HEK293 (cell line): Measurements from ENCODE around the gene MAD2L1BP.
A peak's percentile ranks its signal among the peaks of the same experiment; 100 is the strongest.

Experiments
- CTCF ChIA-PET: fragments of 350-600 bp; formaldehyde crosslinking; extraction: SDS; loops from one replicate; lab custom pipeline; 2021; ENCODE audit warnings: antibody characterized with exemption; lab: Yijun Ruan, JAX
- POLR2A ChIA-PET: fragments of 300-600 bp; formaldehyde crosslinking; extraction: SDS; loops from one replicate; lab custom pipeline; 2020; ENCODE audit warnings: antibody characterized with exemption, inconsistent platforms; lab: Yijun Ruan, JAX
- H3K27ac ChIP-seq: fragments of 200-500 bp; sonication (Bioruptor generic); 2 replicates; pipeline ENCODE4 v1.5.1; 2014; ENCODE audit warnings: low read depth, low read length, control low read depth, inconsistent platforms; ENCODE audit errors: extremely low read depth
- H3K36me3 ChIP-seq, 2 experiments: fragments of 200-500 bp in 1 of 2; sonication (Bioruptor generic) in 1 of 2; 1 replicate in 1 of 2; 2 replicates in 1 of 2; pipeline ENCODE4 v1.5.1; 2014 to 2017; ENCODE audit warnings: inconsistent platforms in 2 of 2, low read length in 2 of 2; ENCODE audit not compliant: control insufficient read depth in 2 of 2, insufficient read depth in 1 of 2
- H3K4me1 ChIP-seq: fragments of 200-500 bp; sonication (Bioruptor generic); 2 replicates; pipeline ENCODE4 v1.5.1; 2014; ENCODE audit warnings: mild to moderate bottlenecking, low read length, inconsistent platforms; ENCODE audit not compliant: control insufficient read depth, insufficient read depth
- H3K4me3 ChIP-seq: 2 replicates; pipeline ENCODE4 v1.5.1; 2011; ENCODE audit warnings: low read depth, mild to moderate bottlenecking, control low read depth, low read length, moderate library complexity
- H3K9me3 ChIP-seq: fragments of 200-500 bp; sonication (Bioruptor generic); 2 replicates; pipeline ENCODE4 v1.5.1; 2014; ENCODE audit warnings: low read depth, low read length, inconsistent platforms; ENCODE audit not compliant: control insufficient read depth, insufficient read depth
- GLI2 ChIP-seq: fragments of 450-650 bp; formaldehyde crosslinking; IDR thresholded peaks from 2 replicates; pipeline ENCODE4; 2017; ENCODE audit warnings: missing biosample characterization, missing genetic modification characterization, low read depth, borderline replicate concordance
- MYNN ChIP-seq: fragments of 450-650 bp; formaldehyde crosslinking; IDR thresholded peaks from 2 replicates; pipeline ENCODE4 v1.5.1; 2016; ENCODE audit warnings: missing biosample characterization, missing genetic modification characterization, borderline replicate concordance
- OVOL3 ChIP-seq: fragments of 450-650 bp; formaldehyde crosslinking; IDR thresholded peaks from 2 replicates; pipeline ENCODE4 v1.5.1; 2016; ENCODE audit warnings: missing biosample characterization, missing genetic modification characterization
- PATZ1 ChIP-seq: fragments of 450-650 bp; formaldehyde crosslinking; IDR thresholded peaks from 2 replicates; pipeline ENCODE4 v1.5.1; 2016; ENCODE audit warnings: missing biosample characterization, missing genetic modification characterization
- PRDM6 ChIP-seq: fragments of 450-650 bp; formaldehyde crosslinking; IDR thresholded peaks from 2 replicates; pipeline ENCODE4 v1.5.1; 2017; ENCODE audit warnings: missing biosample characterization, missing genetic modification characterization
- SP2 ChIP-seq: fragments of 450-650 bp; formaldehyde crosslinking; IDR thresholded peaks from 2 replicates; pipeline ENCODE4 v1.5.1; 2016; ENCODE audit warnings: missing biosample characterization, missing genetic modification characterization
- SP7 ChIP-seq: fragments of 450-650 bp; formaldehyde crosslinking; IDR thresholded peaks from 2 replicates; pipeline ENCODE4 v1.5.1; 2016; ENCODE audit warnings: missing biosample characterization, missing genetic modification characterization
- TSHZ1 ChIP-seq: fragments of 450-650 bp; formaldehyde crosslinking; IDR thresholded peaks from 2 replicates; pipeline ENCODE4 v1.5.1; 2016; ENCODE audit warnings: missing biosample characterization, missing genetic modification characterization, borderline replicate concordance
- WT1 ChIP-seq: fragments of 450-650 bp; formaldehyde crosslinking; IDR thresholded peaks from 2 replicates; pipeline ENCODE4 v1.5.1; 2016; ENCODE audit warnings: missing biosample characterization, missing genetic modification characterization
- YY1 ChIP-seq: fragments of 450-650 bp; formaldehyde crosslinking; IDR thresholded peaks from 2 replicates; pipeline ENCODE4 v1.5.1; 2018; ENCODE audit warnings: missing biosample characterization, missing genetic modification characterization
- ZBTB20 ChIP-seq: fragments of 450-650 bp; formaldehyde crosslinking; IDR thresholded peaks from 2 replicates; pipeline ENCODE4 v1.5.1; 2016; ENCODE audit warnings: missing biosample characterization, missing genetic modification characterization
- ZEB2 ChIP-seq: fragments of 450-650 bp; formaldehyde crosslinking; IDR thresholded peaks from 2 replicates; pipeline ENCODE4 v1.5.1; 2016; ENCODE audit warnings: missing biosample characterization, missing genetic modification characterization
- ZFP3 ChIP-seq: fragments of 450-650 bp; formaldehyde crosslinking; IDR thresholded peaks from 2 replicates; pipeline ENCODE4 v1.5.1; 2016; ENCODE audit warnings: low read depth, missing biosample characterization, missing genetic modification characterization
- ZFP69B ChIP-seq: fragments of 450-650 bp; formaldehyde crosslinking; IDR thresholded peaks from 2 replicates; pipeline ENCODE4 v1.5.1; 2016; ENCODE audit warnings: missing biosample characterization, missing genetic modification characterization
- ZNF324 ChIP-seq: fragments of 450-650 bp; formaldehyde crosslinking; IDR thresholded peaks from 2 replicates; pipeline ENCODE4 v1.5.1; 2016; ENCODE audit warnings: missing biosample characterization, missing genetic modification characterization
- ZNF488 ChIP-seq: fragments of 450-650 bp; formaldehyde crosslinking; IDR thresholded peaks from 2 replicates; pipeline ENCODE4 v1.5.1; 2016; ENCODE audit warnings: missing biosample characterization, missing genetic modification characterization
- ZNF621 ChIP-seq: fragments of 450-650 bp; formaldehyde crosslinking; IDR thresholded peaks from 2 replicates; pipeline ENCODE4 v1.5.1; 2017; ENCODE audit warnings: missing biosample characterization, missing genetic modification characterization
- ZNF776 ChIP-seq: fragments of 450-650 bp; formaldehyde crosslinking; IDR thresholded peaks from 2 replicates; pipeline ENCODE4 v1.5.0; 2017; ENCODE audit warnings: missing biosample characterization, missing genetic modification characterization, borderline replicate concordance
- ZNF843 ChIP-seq: fragments of 450-650 bp; formaldehyde crosslinking; IDR thresholded peaks from 2 replicates; pipeline ENCODE4 v1.5.1; 2016; ENCODE audit warnings: missing biosample characterization, missing genetic modification characterization
- ZSCAN23 ChIP-seq: fragments of 450-650 bp; formaldehyde crosslinking; IDR thresholded peaks from 2 replicates; pipeline ENCODE4 v1.5.1; 2016; ENCODE audit warnings: missing biosample characterization, missing genetic modification characterization
- TF ChIP-seq, protein P1 (sequence below): fragments of 450-650 bp; formaldehyde crosslinking; IDR thresholded peaks from 2 replicates; pipeline ENCODE4 v1.5.1; 2016; ENCODE audit warnings: missing biosample characterization, missing genetic modification characterization
- TF ChIP-seq, protein P2 (sequence below): fragments of 450-650 bp; formaldehyde crosslinking; IDR thresholded peaks from 2 replicates; pipeline ENCODE4 v1.5.1; 2017; ENCODE audit warnings: missing biosample characterization, missing genetic modification characterization

MAD2L1BP gene

DNA sequence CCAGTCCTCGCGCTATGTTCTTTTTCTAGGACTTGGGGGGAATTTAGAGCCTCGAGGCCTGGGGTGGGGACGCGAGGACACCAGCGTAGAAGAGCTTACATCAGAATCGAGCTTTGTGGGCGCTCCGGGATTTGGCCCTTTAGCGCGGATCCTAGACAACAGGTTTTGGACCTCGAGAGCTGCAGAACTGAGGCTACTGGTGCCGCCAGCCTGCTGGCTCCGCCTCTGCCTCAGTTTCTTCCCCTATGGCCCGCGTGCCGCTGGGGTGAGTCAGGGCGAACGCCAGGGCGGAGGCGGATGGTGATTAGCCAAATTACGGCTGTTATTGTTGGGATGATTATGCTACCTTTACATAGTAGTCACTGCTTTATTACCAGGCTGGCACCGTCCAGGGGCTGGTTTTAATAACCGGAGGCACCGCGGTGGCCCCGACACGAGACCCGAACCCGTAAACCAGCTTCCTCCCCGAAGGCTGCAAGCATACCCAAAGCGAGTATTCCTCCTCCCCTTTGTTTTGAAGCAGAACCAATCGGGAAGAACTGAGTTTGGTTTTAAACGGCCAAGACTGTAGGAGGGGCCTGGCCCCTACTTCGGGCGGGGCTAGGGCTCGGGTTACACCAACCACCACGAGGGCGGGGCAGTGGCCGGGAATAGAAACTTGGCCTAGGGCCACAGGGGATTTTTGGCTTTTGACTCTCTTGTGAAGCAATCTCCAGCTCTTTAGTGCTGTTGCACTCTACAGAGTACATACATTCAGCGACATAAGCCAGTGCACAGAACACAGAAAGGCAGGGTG lies 5.9 kb upstream of the MAD2L1BP start:
- POLR2A ChIA-PET: interaction anchor here (0.5 to 4.2 kb wide), 41 partner anchors 8 to 758 kb away, joined by 3 to 40 read pairs (median 5); partner anchors contain the start of genes AARS2, CNPY3, HSP90AB1 and MRPS18A
- H3K36me3 ChIP-seq: peaks cover 0 to 17% of the 10 kb centered on the region in 2 experiments; a peak in 2 of 3 replicates
- 0 out of 2 replicates have a peak, but pooled peaks cover 8% of the 10 kb centered on the region for H3K4me1 ChIP-seq
- peak; percentile 9; the same call in 1 of the 2 replicates for TF ChIP-seq ZFP69B
- TF ChIP-seq, protein P1, sequence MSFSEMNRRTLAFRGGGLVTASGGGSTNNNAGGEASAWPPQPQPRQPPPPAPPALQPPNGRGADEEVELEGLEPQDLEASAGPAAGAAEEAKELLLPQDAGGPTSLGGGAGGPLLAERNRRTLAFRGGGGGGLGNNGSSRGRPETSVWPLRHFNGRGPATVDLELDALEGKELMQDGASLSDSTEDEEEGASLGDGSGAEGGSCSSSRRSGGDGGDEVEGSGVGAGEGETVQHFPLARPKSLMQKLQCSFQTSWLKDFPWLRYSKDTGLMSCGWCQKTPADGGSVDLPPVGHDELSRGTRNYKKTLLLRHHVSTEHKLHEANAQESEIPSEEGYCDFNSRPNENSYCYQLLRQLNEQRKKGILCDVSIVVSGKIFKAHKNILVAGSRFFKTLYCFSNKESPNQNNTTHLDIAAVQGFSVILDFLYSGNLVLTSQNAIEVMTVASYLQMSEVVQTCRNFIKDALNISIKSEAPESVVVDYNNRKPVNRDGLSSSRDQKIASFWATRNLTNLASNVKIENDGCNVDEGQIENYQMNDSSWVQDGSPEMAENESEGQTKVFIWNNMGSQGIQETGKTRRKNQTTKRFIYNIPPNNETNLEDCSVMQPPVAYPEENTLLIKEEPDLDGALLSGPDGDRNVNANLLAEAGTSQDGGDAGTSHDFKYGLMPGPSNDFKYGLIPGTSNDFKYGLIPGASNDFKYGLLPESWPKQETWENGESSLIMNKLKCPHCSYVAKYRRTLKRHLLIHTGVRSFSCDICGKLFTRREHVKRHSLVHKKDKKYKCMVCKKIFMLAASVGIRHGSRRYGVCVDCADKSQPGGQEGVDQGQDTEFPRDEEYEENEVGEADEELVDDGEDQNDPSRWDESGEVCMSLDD (tag by site-specific recombination): peak; percentile 90
- TF ChIP-seq ZSCAN23 (tag by site-specific recombination): peak; percentile 52; the same call in 1 of the 2 replicates
- TF ChIP-seq WT1: no peak; the same call in 1 of the 2 replicates
- TF ChIP-seq SP7: peak; percentile 66; the same call in 1 of the 2 replicates
- TF ChIP-seq OVOL3 (tag by site-specific recombination): peak; percentile 15; the same call in 1 of the 2 replicates
- TF ChIP-seq SP2 (tag by site-specific recombination): peak; percentile 90
- no peak for TF ChIP-seq PRDM6
- peak; percentile 48 for TF ChIP-seq ZBTB20 (tag by site-specific recombination)
- no peak for TF ChIP-seq ZNF488 (tag by site-specific recombination)
- no peak for TF ChIP-seq ZFP3 (tag by site-specific recombination)
- TF ChIP-seq ZNF776 (tag by site-specific recombination): no peak
- TF ChIP-seq ZNF843 (tag by site-specific recombination): peak; percentile 51
- TF ChIP-seq YY1 (tag by site-specific recombination): no peak
- TF ChIP-seq TSHZ1 (tag by site-specific recombination): no peak
- TF ChIP-seq PATZ1: peak; percentile 94
- TF ChIP-seq ZNF324: peak; percentile 30; the same call in 1 of the 2 replicates
- TF ChIP-seq GLI2 (tag by site-specific recombination): no peak; the same call in 1 of the 2 replicates
- TF ChIP-seq, protein P2, sequence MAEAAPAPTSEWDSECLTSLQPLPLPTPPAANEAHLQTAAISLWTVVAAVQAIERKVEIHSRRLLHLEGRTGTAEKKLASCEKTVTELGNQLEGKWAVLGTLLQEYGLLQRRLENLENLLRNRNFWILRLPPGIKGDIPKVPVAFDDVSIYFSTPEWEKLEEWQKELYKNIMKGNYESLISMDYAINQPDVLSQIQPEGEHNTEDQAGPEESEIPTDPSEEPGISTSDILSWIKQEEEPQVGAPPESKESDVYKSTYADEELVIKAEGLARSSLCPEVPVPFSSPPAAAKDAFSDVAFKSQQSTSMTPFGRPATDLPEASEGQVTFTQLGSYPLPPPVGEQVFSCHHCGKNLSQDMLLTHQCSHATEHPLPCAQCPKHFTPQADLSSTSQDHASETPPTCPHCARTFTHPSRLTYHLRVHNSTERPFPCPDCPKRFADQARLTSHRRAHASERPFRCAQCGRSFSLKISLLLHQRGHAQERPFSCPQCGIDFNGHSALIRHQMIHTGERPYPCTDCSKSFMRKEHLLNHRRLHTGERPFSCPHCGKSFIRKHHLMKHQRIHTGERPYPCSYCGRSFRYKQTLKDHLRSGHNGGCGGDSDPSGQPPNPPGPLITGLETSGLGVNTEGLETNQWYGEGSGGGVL: peak; percentile 6; the same call in 1 of the 2 replicates
- TF ChIP-seq MYNN (tag by site-specific recombination): no peak
- TF ChIP-seq ZNF621 (tag by site-specific recombination): no peak
- peak; percentile 55 for TF ChIP-seq ZEB2

More for the DNA sequence above, 5.9 kb upstream of the MAD2L1BP start:
- Histone ChIP-seq H3K27ac (peak overlapping the region; percentile 89), H3K4me3 (peak overlapping the region; percentile 72), H3K9me3 (no peaks in the 10 kb centered on the region)
- CTCF ChIA-PET: interaction anchor here (0.5 to 2.6 kb wide), 10 partner anchors 12 to 139 kb away, joined by 3 to 15 read pairs (median 4); no protein-coding TSS in a partner anchor
